ENCODE measurements around the gene SERPINE1.

- TF ChIP-seq, protein P1, sequence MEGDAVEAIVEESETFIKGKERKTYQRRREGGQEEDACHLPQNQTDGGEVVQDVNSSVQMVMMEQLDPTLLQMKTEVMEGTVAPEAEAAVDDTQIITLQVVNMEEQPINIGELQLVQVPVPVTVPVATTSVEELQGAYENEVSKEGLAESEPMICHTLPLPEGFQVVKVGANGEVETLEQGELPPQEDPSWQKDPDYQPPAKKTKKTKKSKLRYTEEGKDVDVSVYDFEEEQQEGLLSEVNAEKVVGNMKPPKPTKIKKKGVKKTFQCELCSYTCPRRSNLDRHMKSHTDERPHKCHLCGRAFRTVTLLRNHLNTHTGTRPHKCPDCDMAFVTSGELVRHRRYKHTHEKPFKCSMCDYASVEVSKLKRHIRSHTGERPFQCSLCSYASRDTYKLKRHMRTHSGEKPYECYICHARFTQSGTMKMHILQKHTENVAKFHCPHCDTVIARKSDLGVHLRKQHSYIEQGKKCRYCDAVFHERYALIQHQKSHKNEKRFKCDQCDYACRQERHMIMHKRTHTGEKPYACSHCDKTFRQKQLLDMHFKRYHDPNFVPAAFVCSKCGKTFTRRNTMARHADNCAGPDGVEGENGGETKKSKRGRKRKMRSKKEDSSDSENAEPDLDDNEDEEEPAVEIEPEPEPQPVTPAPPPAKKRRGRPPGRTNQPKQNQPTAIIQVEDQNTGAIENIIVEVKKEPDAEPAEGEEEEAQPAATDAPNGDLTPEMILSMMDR (IDR thresholded peaks at IDR 0.05; ENCODE audit: low read depth, low read length, poor library complexity, severe bottlenecking) = no peak
- no peak for TF ChIP-seq EZH2phosphoT487 (IDR thresholded peaks at IDR 0.05; ENCODE audit: borderline replicate concordance, low read length)
These were observed 10.8 kb downstream of the SERPINE1 start for GRCh38 chr7:101137651-101138212.

Data from DOHH2 (cell line).